Activated CD4-positive, alpha-beta T cell treated with anti-CD3 and anti-CD28 coated beads, Interleukin-2, amount 10 ng/mL, durations not matched to agents 7 days and 5 days (primary cell): ENCODE results near the gene GPR55. TPM values are rescaled to one million over a fixed set of nuclear protein-coding genes. Genes with fewer than 3 reads are reported as not detected.

Experiments used
- CTCF ChIA-PET: fragments of 350-600 bp; sonication (Branson Sonifier 250); formaldehyde crosslinking; loops from one replicate; lab custom pipeline; 2021; ENCODE audit warnings: antibody characterized with exemption; lab: Charles Lee
- POLR2A ChIA-PET: fragments of 350-600 bp; sonication (Branson Sonifier 250); formaldehyde crosslinking; loops from one replicate; lab custom pipeline; 2021; ENCODE audit warnings: antibody characterized with exemption; lab: Charles Lee
- DNase-seq: peaks from one replicate; pipeline ENCODE4 v3.0.0-alpha.2; 2020
- H3K27ac Mint-ChIP-seq: one replicate; pipeline ENCODE4 v1.8.0; 2021; ENCODE audit warnings: mild to moderate bottlenecking, moderate library complexity, mixed read lengths
- H3K27me3 Mint-ChIP-seq: one replicate; pipeline ENCODE4 v1.8.0; 2021; ENCODE audit warnings: mixed read lengths
- H3K36me3 Mint-ChIP-seq: one replicate; pipeline ENCODE4 v1.8.0; 2021; ENCODE audit warnings: low read depth, mixed read lengths
- H3K4me1 Mint-ChIP-seq: one replicate; pipeline ENCODE4 v1.8.0; 2021; ENCODE audit warnings: mixed read lengths
- H3K4me3 Mint-ChIP-seq: one replicate; pipeline ENCODE4 v1.8.0; 2021; ENCODE audit warnings: mild to moderate bottlenecking, moderate library complexity, mixed read lengths
- H3K9me3 Mint-ChIP-seq: one replicate; pipeline ENCODE4 v1.8.0; 2021; ENCODE audit warnings: mixed read lengths
- total RNA-seq, 2 experiments: library from RNA; stranded (reverse); gene quantifications; one replicate each; pipeline ENCODE4 v1.2.3, GENCODE V29; 2021

GPR55 gene
- total RNA-seq, 2 experiments from 2014 or later, result 9.2 to 9.4 TPM

- Mint-ChIP-seq H3K27me3 (no peaks in the 10 kb centered on the region), H3K27ac (no peak overlapping the region), H3K4me1 (peaks cover 35% of the 10 kb centered on the region), H3K9me3 (no peaks in the 10 kb centered on the region), H3K4me3 (no peak overlapping the region), H3K36me3 (no peaks in the 10 kb centered on the region)
- ChIA-PET POLR2A (no interaction called here), CTCF (no interaction called here)
- peak; percentile 5 for DNase-seq
Measured at GRCh38 chr2:230875347-230876315, 49.4 kb downstream of the GPR55 start.

- H3K27ac Mint-ChIP-seq, result no peak overlapping the region
- ChIA-PET CTCF (no interaction called here), POLR2A (no interaction called here)
- H3K9me3 Mint-ChIP-seq, result no peaks in the 10 kb centered on the region
- peak; percentile 5 for DNase-seq
- no peaks in the 10 kb centered on the region for H3K36me3 Mint-ChIP-seq
- no peak overlapping the region for H3K4me3 Mint-ChIP-seq
- peaks cover 39% of the 10 kb centered on the region for H3K4me1 Mint-ChIP-seq
- no peaks in the 10 kb centered on the region for H3K27me3 Mint-ChIP-seq
Measured at GRCh38 chr2:230874876-230875275, 50.2 kb downstream of the GPR55 start.

GRCh38 chr2:230874456-230874855, 50.6 kb downstream of the GPR55 start:
- ChIA-PET CTCF (interaction anchor here (0.8 to 1.2 kb wide), 2 partner anchors 8 to 23 kb away, joined by 4 read pairs; no protein-coding TSS in a partner anchor), POLR2A (no interaction called here)
- Mint-ChIP-seq H3K4me1 (peaks cover 40% of the 10 kb centered on the region), H3K9me3 (no peaks in the 10 kb centered on the region), H3K27me3 (no peaks in the 10 kb centered on the region), H3K27ac (no peak overlapping the region), H3K4me3 (no peak overlapping the region), H3K36me3 (no peaks in the 10 kb centered on the region)
- peak; percentile 1 for DNase-seq

- peaks cover 41% of the 10 kb centered on the region for H3K4me1 Mint-ChIP-seq
- no peaks in the 10 kb centered on the region for H3K9me3 Mint-ChIP-seq
- no peak overlapping the region for H3K4me3 Mint-ChIP-seq
- H3K36me3 Mint-ChIP-seq, result no peaks in the 10 kb centered on the region
- H3K27me3 Mint-ChIP-seq, result no peaks in the 10 kb centered on the region
- ChIA-PET POLR2A (no interaction called here), CTCF (interaction anchor here (0.5 to 1.2 kb wide), 3 partner anchors 9 to 39 kb away, joined by 3 to 4 read pairs (median 4); no protein-coding TSS in a partner anchor)
- peak overlapping the region; percentile 54 for H3K27ac Mint-ChIP-seq
- peak; percentile 6 for DNase-seq
Measured at GRCh38 chr2:230873661-230874401, 51.2 kb downstream of the GPR55 start.

- H3K27ac Mint-ChIP-seq, result peak overlapping the region; percentile 54
- no peaks in the 10 kb centered on the region for H3K27me3 Mint-ChIP-seq
- ChIA-PET CTCF (interaction anchor here (1.1 to 1.2 kb wide), 2 partner anchors 9 to 13 kb away, joined by 4 read pairs; no protein-coding TSS in a partner anchor), POLR2A (no interaction called here)
- no peaks in the 10 kb centered on the region for H3K36me3 Mint-ChIP-seq
- no peak for DNase-seq
- no peaks in the 10 kb centered on the region for H3K9me3 Mint-ChIP-seq
- no peak overlapping the region for H3K4me3 Mint-ChIP-seq
- peaks cover 39% of the 10 kb centered on the region for H3K4me1 Mint-ChIP-seq
Measured at GRCh38 chr2:230872968-230873660, 51.9 kb downstream of the GPR55 start.

GRCh38 chr2:230872151-230872967, 52.7 kb downstream of the GPR55 start:
- no peak for DNase-seq
- ChIA-PET POLR2A (no interaction called here), CTCF (interaction anchor here (1.1 kb wide), 1 partner anchor 14 kb away, joined by 4 read pairs; no protein-coding TSS in a partner anchor)
- H3K27ac Mint-ChIP-seq, result no peak overlapping the region
- H3K4me1 Mint-ChIP-seq, result peaks cover 32% of the 10 kb centered on the region
- no peak overlapping the region for H3K4me3 Mint-ChIP-seq
- H3K27me3 Mint-ChIP-seq, result no peaks in the 10 kb centered on the region
- no peaks in the 10 kb centered on the region for H3K9me3 Mint-ChIP-seq
- H3K36me3 Mint-ChIP-seq, result no peaks in the 10 kb centered on the region

- no peak overlapping the region for H3K4me3 Mint-ChIP-seq
- peaks cover 32% of the 10 kb centered on the region for H3K4me1 Mint-ChIP-seq
- H3K36me3 Mint-ChIP-seq, result no peaks in the 10 kb centered on the region
- no peak overlapping the region for H3K27ac Mint-ChIP-seq
- no peak for DNase-seq
- ChIA-PET POLR2A (no interaction called here), CTCF (interaction anchor here (0.7 kb wide), 1 partner anchor 15 kb away, joined by 3 read pairs; no protein-coding TSS in a partner anchor)
- no peaks in the 10 kb centered on the region for H3K9me3 Mint-ChIP-seq
- H3K27me3 Mint-ChIP-seq, result no peaks in the 10 kb centered on the region
Measured at GRCh38 chr2:230871361-230872150, 53.5 kb downstream of the GPR55 start.

- Mint-ChIP-seq H3K27ac (no peak overlapping the region), H3K4me1 (peaks cover 37% of the 10 kb centered on the region), H3K27me3 (no peaks in the 10 kb centered on the region), H3K4me3 (no peak overlapping the region), H3K9me3 (no peaks in the 10 kb centered on the region), H3K36me3 (no peaks in the 10 kb centered on the region)
- CTCF ChIA-PET, result interaction anchor here (0.7 to 0.8 kb wide), 2 partner anchors 8 to 14 kb away, joined by 3 read pairs; no protein-coding TSS in a partner anchor
- no peak for DNase-seq
- POLR2A ChIA-PET, result no interaction called here
Measured at GRCh38 chr2:230870544-230871360, 54.3 kb downstream of the GPR55 start.

GRCh38 chr2:230869914-230870543, 55.0 kb downstream of the GPR55 start:
- Mint-ChIP-seq H3K4me3 (no peak overlapping the region), H3K27me3 (no peaks in the 10 kb centered on the region), H3K4me1 (peaks cover 42% of the 10 kb centered on the region), H3K27ac (no peak overlapping the region), H3K9me3 (no peaks in the 10 kb centered on the region), H3K36me3 (no peaks in the 10 kb centered on the region)
- POLR2A ChIA-PET, result no interaction called here
- no peak for DNase-seq
- CTCF ChIA-PET, result interaction anchor here (0.6 to 0.8 kb wide), 2 partner anchors 8 to 12 kb away, joined by 3 read pairs; no protein-coding TSS in a partner anchor
